Activated T-cell treated with anti-CD3 and anti-CD28 coated beads, Interleukin-2, amount 50 U/mL, for 72 hours (primary cell): ENCODE results near the gene FGG. TPM values are rescaled to one million over a fixed set of nuclear protein-coding genes. Genes with fewer than 3 reads are reported as not detected.

ENCODE experiments used
- ATAC-seq, 2 donors: fragments of 150-1000 bp; cut with Tn5 transposase; replicated peaks in 1 of 2; 2 replicates each; pipeline ENCODE4 v1.10.0; 2021; ENCODE audit warnings: moderate library complexity in 2 of 2, mild to moderate bottlenecking in 1 of 2
- DNase-seq, 2 donors: peaks; one replicate each; pipeline ENCODE4 v3.0.0; 2021 to 2022; ENCODE audit warnings: mixed read lengths in 1 of 2
- H3K27ac Mint-ChIP-seq: one replicate; pipeline ENCODE4 v1.8.0; 2022; ENCODE audit warnings: mild to moderate bottlenecking, moderate library complexity, mixed read lengths
- H3K27me3 Mint-ChIP-seq: one replicate; pipeline ENCODE4 v1.8.0; 2022; ENCODE audit warnings: low read depth, mixed read lengths
- H3K36me3 Mint-ChIP-seq, 2 donors: one replicate each; pipeline ENCODE4 v1.8.0; 2022; ENCODE audit warnings: mixed read lengths in 2 of 2, mild to moderate bottlenecking in 1 of 2; ENCODE audit not compliant: insufficient read depth in 2 of 2
- H3K4me1 Mint-ChIP-seq: one replicate; pipeline ENCODE4 v1.8.0; 2022; ENCODE audit warnings: low read depth, mixed read lengths
- H3K4me3 Mint-ChIP-seq, 2 donors: one replicate each; pipeline ENCODE4 v1.8.0; 2022; ENCODE audit warnings: mild to moderate bottlenecking in 2 of 2, mixed read lengths in 2 of 2, moderate library complexity in 2 of 2
- H3K9me3 Mint-ChIP-seq, 2 donors: one replicate each; pipeline ENCODE4 v1.8.0; 2022; ENCODE audit warnings: mixed read lengths in 2 of 2
- total RNA-seq, 2 donors: library from RNA; stranded (reverse); gene quantifications; one replicate each; pipeline ENCODE4 v1.2.3, GENCODE V29; 2022

The FGG gene
- total RNA-seq, 2 donors from 2014 or later, result not detected

DNA sequence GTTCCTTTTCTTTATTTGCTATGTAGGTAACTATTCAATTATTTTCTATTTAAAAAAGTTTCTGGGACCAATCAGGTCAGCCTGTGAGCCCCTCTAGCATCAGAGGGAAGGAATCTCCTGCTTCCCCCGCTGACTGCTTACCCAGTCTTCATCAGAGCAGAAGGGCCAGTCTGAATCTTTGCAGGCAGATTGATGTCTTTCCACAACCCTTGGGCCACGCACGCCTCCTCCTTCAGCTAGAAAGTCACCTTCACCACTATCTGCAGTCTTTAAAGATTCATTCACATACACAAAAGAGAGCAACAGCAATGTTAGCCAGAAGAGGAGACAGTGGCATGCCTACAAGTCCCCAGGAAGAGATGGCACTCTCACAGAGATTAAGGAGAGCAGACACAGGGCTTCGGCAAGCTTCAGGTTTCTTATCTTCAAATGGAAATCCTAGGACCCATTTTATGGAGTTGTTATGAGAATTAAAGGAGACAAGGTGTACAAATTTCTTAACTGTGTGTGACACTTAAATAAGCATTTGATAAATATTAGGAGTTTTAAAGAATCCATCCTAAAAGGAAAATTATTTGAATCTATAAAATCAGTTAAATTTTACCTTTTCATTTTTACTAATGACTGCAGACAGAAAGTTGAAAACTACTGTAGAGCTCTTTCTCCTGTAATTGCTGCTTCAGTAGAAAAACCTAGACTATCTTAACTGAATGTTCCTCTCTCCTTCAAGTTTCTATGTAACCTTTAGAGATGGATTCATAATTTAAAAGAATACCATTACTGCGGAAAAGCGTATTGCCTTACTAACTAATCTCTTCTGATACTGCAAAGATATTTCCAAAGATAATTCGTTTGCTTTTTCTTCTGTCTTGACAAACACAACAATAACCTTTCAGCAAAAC lies 22.9 kb downstream of the FGG start:
- Mint-ChIP-seq H3K4me3 (no peak overlapping the region), H3K4me1 (no peaks in the 10 kb centered on the region), H3K27ac (no peak overlapping the region), H3K9me3 (no peaks in the 10 kb centered on the region), H3K27me3 (peaks cover 15% of the 10 kb centered on the region), H3K36me3 (no peaks in the 10 kb centered on the region)
- DNase-seq (no peak), ATAC-seq (no peak)

DNA sequence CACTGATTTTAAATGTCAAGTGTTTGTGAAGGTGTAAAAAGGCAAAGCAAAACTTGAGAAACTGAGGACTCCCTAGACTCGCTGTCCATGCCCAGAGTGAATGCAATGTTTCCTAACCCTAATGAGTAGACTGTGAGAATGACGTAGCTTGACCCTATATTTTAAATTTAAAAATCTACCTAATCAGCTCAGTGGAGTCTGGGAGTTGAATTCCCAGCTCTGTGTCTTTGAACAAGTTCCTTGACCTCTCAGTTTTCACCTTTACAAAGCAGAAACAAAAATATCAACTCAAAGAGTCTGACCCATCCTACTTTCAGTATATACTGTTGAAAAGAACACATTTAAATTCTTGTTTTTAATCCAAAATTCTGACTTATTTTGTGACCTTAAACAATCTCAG lies 24.3 kb downstream of the FGG start:
- no peak overlapping the region for H3K4me3 Mint-ChIP-seq
- no peak overlapping the region for H3K27ac Mint-ChIP-seq
- no peak for DNase-seq
- no peak for ATAC-seq
- H3K36me3 Mint-ChIP-seq, result no peaks in the 10 kb centered on the region
- H3K4me1 Mint-ChIP-seq, result no peaks in the 10 kb centered on the region
- H3K9me3 Mint-ChIP-seq, result no peaks in the 10 kb centered on the region
- H3K27me3 Mint-ChIP-seq, result peaks cover 15% of the 10 kb centered on the region

DNA sequence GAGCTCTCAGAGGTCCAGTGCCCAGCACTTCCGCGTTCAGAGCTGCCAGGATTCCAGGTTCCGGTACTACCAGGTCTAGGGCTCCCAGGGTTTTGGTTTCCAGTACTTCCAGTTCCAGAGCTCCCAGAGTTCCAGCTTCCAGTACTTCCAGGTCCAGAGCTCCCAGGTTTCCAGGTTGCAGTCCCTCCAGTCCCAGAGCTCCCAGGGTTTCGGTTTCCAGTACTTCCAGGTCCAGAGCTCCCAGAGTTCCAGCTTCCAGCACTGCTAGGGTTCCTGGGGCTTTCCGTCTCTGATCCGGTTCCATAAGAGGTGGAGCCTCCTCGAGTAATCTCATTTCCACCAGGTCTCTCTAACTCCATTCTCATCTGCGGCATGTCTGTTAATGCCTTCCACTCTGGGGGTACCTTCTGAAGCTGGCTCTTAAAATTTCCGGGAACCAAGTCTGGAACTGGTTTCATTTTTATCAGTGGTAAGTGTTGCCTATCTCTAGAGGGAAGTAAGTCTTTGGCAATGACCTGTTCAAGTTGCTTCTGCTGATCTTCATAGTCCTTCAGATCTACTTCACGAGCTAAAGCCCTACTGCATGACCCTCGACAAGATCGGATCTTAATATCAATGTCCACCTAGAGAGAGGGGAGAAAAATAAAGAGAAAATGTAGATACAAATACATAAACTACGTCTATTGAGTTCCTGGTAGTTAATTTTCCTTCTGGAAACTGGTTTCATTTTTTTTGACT lies 26.0 kb downstream of the FGG start:
- H3K4me1 Mint-ChIP-seq, result no peaks in the 10 kb centered on the region
- H3K27me3 Mint-ChIP-seq, result peaks cover 15% of the 10 kb centered on the region
- no peak for ATAC-seq
- DNase-seq, result no peak
- no peaks in the 10 kb centered on the region for H3K36me3 Mint-ChIP-seq
- H3K27ac Mint-ChIP-seq, result no peak overlapping the region
- H3K9me3 Mint-ChIP-seq, result no peaks in the 10 kb centered on the region
- H3K4me3 Mint-ChIP-seq, result no peak overlapping the region

DNA sequence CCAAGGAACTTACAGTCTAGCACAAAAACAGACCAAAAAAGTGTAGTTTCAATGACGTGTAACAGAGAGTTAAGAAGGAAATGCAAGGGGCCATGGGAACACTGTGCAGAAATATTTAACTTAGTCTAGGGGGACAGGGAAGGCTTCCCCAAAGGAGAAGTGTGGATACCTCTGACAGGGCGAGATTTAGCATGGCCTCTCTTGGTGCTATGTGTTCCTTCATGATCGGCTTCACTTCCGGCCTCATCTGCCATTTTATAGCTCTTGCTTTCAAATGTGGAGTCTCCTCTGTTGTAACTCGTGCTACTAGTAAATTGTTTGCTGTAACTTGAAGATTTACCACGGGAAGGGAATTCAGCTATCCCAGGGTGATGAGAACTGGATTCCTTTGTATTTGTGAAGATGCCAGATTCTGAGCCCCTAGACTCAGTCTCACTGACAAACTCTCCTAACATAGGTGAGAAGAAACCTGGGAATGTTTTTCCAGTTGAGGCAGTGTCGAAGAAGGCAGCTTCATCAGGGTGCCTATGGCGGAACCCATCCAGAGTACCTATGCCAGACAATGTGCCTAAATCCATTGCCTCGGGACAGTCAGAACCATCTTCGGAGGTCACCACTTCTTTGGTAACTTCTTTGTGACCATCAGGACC lies 27.0 kb downstream of the FGG start:
- H3K36me3 Mint-ChIP-seq, result no peaks in the 10 kb centered on the region
- H3K27me3 Mint-ChIP-seq, result peaks cover 13% of the 10 kb centered on the region
- H3K4me3 Mint-ChIP-seq, result no peak overlapping the region
- DNase-seq (no peak), ATAC-seq (no peak)
- no peaks in the 10 kb centered on the region for H3K9me3 Mint-ChIP-seq
- H3K4me1 Mint-ChIP-seq, result no peaks in the 10 kb centered on the region
- no peak overlapping the region for H3K27ac Mint-ChIP-seq

DNA sequence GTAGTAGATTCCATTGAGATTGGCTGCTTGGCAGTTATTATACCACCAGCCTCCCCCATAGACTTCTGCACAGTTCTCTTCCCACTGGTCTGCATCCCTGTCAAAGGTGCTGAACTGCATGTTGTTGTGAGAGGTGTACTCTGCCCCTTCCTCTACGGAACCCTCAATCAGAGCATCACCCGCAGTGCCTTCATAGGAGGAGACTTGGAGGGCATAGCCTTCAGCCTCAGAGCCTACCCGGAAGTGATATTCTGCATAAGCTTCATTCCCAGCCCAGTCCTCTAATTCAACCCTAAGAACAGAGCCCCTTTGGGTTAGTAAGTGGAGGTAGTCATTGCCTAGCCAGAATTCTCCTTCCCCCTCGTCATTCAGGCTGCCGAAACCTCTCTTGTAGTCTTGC lies 28.2 kb downstream of the FGG start:
- H3K9me3 Mint-ChIP-seq, result no peaks in the 10 kb centered on the region
- peaks cover 7% of the 10 kb centered on the region for H3K27me3 Mint-ChIP-seq
- no peaks in the 10 kb centered on the region for H3K36me3 Mint-ChIP-seq
- H3K4me3 Mint-ChIP-seq, result no peak overlapping the region
- H3K27ac Mint-ChIP-seq, result no peak overlapping the region
- no peaks in the 10 kb centered on the region for H3K4me1 Mint-ChIP-seq
- DNase-seq (no peak), ATAC-seq (no peak)

DNA sequence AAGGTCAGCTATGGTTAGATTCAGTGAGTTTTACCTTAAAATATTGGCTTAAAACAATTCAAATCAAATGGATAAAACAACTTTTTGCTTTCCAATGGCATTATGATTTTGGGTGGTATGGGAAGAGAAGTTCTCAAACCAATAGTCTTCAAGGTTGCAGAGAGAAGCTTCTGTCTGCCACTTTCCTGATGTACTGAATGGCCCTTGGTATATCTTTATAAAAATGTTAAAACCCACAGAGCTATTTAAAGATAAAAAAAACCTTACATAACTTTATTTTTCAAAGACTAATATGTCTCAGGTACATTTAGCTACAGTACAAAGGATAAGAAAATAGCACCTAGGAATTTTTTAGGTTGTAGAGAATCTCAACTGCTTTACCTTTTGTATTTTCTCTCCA lies 28.8 kb downstream of the FGG start:
- no peaks in the 10 kb centered on the region for H3K4me1 Mint-ChIP-seq
- peaks cover 5% of the 10 kb centered on the region for H3K27me3 Mint-ChIP-seq
- no peaks in the 10 kb centered on the region for H3K36me3 Mint-ChIP-seq
- no peak overlapping the region for H3K27ac Mint-ChIP-seq
- H3K4me3 Mint-ChIP-seq, result no peak overlapping the region
- no peaks in the 10 kb centered on the region for H3K9me3 Mint-ChIP-seq
- ATAC-seq, result no peak
- DNase-seq, result no peak

DNA sequence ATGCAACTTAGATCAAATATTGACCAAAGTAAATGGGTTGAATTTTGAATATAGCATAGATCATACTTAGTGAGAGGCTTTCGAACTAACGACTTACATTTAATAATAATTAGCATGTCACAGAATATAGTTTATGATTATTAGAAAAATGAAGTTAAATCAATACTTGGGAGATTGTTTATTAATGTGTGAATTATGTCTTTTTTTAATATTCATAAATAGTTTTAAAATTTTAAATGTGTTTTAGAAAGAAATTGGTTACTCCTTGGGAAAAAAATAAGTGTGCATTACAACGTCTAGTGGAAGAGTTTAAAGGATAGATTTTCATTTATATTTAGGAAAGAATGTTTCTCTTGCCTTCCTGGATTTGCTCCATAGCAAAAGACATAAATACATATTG lies 29.2 kb downstream of the FGG start:
- no peak overlapping the region for H3K27ac Mint-ChIP-seq
- no peaks in the 10 kb centered on the region for H3K36me3 Mint-ChIP-seq
- no peak for DNase-seq
- ATAC-seq, result no peak
- H3K4me1 Mint-ChIP-seq, result no peaks in the 10 kb centered on the region
- H3K27me3 Mint-ChIP-seq, result peaks cover 5% of the 10 kb centered on the region
- no peaks in the 10 kb centered on the region for H3K9me3 Mint-ChIP-seq
- no peak overlapping the region for H3K4me3 Mint-ChIP-seq

DNA sequence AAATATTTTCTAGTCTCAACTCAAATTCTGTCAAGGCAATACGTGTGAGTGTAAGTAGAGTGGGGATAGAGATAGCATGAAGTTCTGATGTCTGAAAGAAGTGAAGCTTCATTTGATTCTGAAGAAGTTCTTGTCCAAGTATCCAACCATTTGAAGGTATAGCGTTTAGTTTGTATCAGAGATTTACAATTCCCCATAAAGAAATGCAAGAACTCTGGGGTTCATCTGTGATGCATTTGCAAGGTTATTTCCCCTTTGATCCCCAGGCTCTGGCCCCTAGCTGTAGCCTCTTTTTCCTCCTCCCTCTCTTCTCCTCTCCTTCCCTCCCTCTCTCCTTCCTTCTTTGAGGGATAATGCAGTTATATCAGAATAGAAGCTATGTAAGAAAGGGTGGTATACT lies 29.7 kb downstream of the FGG start:
- Mint-ChIP-seq H3K9me3 (no peaks in the 10 kb centered on the region), H3K27me3 (peaks cover 6% of the 10 kb centered on the region), H3K4me1 (no peaks in the 10 kb centered on the region), H3K4me3 (no peak overlapping the region), H3K27ac (no peak overlapping the region), H3K36me3 (no peaks in the 10 kb centered on the region)
- ATAC-seq, result no peak
- DNase-seq, result no peak

DNA sequence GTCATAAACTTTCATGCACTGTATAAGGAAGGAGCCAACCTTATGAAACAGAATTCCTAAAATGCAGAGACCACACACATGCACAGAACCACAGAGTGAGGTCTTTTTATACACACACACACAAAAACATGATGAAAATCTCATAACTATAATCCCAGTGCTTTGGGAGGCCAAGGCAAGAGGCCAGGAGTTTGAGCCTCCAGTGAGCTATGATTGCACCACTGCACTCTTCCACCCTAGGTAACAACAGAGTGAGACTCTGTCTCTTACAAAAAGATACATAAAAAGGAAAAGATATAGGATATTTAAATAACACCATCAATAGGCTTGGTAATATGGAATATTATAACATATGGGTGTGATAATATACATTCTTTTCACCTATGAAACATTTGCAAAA lies 32.5 kb downstream of the FGG start:
- ATAC-seq (no peak), DNase-seq (no peak)
- peaks cover 12% of the 10 kb centered on the region for H3K27me3 Mint-ChIP-seq
- H3K4me1 Mint-ChIP-seq, result no peaks in the 10 kb centered on the region
- H3K9me3 Mint-ChIP-seq, result no peaks in the 10 kb centered on the region
- no peak overlapping the region for H3K27ac Mint-ChIP-seq
- no peaks in the 10 kb centered on the region for H3K36me3 Mint-ChIP-seq
- H3K4me3 Mint-ChIP-seq, result no peak overlapping the region

DNA sequence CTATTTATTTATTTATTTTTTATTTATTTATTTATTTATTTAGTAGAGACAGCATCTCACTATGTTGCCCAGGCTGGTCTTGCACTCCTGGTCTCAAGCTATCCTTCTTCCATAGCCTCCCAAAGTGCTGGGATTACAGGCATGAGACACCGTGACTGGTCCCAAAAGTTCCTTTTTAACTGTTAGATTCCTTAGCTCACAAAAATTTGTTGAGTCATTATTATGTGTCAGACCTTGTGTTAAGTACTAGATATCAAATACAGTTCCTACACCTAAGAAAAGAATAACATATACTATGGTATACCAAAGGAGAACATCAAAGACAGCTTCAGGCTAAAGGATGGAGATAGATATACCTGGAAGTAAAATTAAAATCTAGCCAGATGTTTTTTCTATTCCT lies 33.5 kb downstream of the FGG start:
- no peak for ATAC-seq
- Mint-ChIP-seq H3K4me1 (no peaks in the 10 kb centered on the region), H3K27ac (no peak overlapping the region), H3K27me3 (peaks cover 12% of the 10 kb centered on the region), H3K36me3 (no peaks in the 10 kb centered on the region), H3K9me3 (no peaks in the 10 kb centered on the region), H3K4me3 (no peak overlapping the region)
- DNase-seq, result no peak

DNA sequence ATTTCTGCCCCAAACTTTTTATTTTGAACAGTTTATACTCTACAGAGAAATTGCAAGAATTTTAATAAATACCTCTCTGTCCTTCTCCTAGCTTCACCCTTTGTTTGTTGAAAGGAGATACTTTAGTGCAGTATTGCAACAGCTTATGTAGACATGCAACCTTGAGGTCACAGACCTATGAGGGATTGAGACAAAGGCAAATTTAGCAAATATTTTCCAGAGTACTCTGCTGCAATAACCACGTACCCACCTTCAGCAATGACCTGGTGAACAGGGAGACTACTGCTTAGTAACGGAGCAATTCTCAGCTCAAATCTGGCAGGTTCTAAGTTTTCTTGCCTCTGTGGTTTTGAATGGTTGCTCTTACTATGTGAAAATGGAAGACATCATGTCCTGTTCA lies 35.1 kb downstream of the FGG start:
- Mint-ChIP-seq H3K27me3 (peaks cover 12% of the 10 kb centered on the region), H3K4me3 (no peak overlapping the region), H3K36me3 (no peaks in the 10 kb centered on the region), H3K27ac (no peak overlapping the region), H3K4me1 (no peaks in the 10 kb centered on the region), H3K9me3 (no peaks in the 10 kb centered on the region)
- DNase-seq, result no peak
- no peak for ATAC-seq

DNA sequence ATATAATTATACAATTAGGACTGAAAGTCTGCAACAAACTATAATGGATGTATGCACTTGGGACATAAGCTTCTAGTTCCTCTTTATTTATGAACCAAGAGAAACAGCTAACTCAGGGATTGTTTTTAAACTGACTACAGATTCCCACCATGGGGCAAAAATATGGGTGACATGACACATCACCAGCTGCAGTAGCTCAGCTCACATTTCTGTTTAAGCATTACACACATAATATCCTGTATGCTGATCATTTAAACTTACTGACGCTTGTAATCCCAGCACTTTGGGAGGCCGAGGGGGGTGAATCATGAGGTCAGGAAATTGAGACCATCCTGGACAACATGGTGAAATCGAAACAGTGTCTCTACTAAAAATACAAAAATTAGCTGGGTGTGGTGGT lies 38.1 kb downstream of the FGG start:
- ATAC-seq (no peak), DNase-seq (no peak)
- no peaks in the 10 kb centered on the region for H3K9me3 Mint-ChIP-seq
- H3K4me3 Mint-ChIP-seq, result no peak overlapping the region
- H3K36me3 Mint-ChIP-seq, result no peaks in the 10 kb centered on the region
- H3K4me1 Mint-ChIP-seq, result no peaks in the 10 kb centered on the region
- H3K27ac Mint-ChIP-seq, result no peak overlapping the region
- H3K27me3 Mint-ChIP-seq, result peaks cover 12% of the 10 kb centered on the region

DNA sequence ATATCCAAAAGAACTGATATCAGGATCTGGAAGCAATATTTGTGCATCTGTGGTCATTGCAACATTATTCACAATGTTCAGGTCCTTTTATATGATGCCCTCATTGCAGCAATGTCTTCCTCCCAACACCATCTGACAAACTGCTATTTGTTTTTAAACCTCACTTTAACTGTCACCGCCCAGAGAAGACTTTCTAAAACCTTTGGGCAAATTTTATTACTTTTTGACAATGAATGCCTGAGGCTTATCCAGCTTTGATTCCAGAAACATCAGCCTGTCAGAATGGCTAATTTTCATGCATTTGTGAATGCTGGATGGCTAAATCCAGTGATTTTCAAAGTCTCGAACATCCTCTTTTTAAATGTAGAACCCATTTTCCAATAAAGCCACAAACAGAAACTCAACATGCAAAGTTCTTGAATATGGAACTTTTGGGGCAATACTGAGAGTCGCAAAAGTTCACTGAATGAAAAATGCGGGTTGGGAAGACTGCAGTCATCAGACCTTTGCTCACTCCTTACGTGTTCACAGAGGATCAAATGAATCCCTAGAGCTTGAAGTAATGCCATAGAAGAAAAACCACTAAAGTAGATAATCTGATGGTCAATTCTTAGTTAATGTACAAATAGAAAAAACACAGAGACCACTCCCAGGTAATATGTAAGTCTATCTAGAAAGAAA lies 39.1 kb downstream of the FGG start:
- Mint-ChIP-seq H3K4me3 (no peak overlapping the region), H3K27me3 (peaks cover 12% of the 10 kb centered on the region), H3K36me3 (no peaks in the 10 kb centered on the region), H3K4me1 (no peaks in the 10 kb centered on the region), H3K27ac (no peak overlapping the region), H3K9me3 (no peaks in the 10 kb centered on the region)
- ATAC-seq (no peak), DNase-seq (no peak)
